NCI-H226 (cell line): ENCODE measurements around the gene TBC1D9.
A peak's percentile ranks its signal among the peaks of the same experiment; 100 is the strongest.

Experiments
- DNase-seq: peaks from one replicate; pipeline ENCODE4 v3.0.0-alpha.2; 2015

Gene TBC1D9

DNA sequence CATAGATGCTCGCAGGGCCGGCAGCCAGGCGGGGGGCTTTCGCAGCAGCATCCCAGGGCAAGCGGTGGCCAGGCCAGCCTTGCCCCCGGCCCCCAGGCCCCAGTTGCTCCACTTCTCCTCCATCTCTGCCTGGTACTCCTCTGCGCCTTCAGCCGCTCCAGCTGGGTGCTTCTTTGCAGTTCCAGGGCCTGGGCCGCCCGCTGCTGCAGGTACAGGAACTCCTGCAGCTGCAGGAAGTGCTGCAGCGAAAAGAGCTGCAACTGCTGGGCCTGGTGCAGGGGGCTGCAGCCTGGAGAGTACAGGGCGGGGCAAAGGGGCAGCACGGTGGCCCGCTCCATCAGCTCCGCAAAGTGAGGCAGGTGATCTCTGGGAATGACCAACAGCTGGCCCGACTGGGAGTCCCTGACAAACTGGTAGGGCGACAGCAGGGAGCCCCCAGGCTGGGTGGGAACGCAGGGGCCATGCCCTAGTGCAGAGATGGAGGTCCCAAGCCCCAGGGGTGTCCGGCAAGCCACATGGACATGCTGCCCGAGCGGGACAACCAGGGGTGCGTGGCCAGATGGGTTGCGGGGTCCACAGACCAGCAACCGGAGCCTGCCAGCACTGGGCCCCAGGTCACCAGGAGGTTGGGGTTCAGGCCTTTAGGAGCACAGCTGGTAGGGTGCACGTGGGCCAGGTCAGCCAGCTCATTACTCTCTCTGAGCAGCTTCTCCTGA, 111.6 kb downstream of the TBC1D9 start:
- no peak for DNase-seq

- no peak for DNase-seq
Observed at GRCh38 chr4:140643571-140644055, 112.6 kb downstream of the TBC1D9 start.

DNA sequence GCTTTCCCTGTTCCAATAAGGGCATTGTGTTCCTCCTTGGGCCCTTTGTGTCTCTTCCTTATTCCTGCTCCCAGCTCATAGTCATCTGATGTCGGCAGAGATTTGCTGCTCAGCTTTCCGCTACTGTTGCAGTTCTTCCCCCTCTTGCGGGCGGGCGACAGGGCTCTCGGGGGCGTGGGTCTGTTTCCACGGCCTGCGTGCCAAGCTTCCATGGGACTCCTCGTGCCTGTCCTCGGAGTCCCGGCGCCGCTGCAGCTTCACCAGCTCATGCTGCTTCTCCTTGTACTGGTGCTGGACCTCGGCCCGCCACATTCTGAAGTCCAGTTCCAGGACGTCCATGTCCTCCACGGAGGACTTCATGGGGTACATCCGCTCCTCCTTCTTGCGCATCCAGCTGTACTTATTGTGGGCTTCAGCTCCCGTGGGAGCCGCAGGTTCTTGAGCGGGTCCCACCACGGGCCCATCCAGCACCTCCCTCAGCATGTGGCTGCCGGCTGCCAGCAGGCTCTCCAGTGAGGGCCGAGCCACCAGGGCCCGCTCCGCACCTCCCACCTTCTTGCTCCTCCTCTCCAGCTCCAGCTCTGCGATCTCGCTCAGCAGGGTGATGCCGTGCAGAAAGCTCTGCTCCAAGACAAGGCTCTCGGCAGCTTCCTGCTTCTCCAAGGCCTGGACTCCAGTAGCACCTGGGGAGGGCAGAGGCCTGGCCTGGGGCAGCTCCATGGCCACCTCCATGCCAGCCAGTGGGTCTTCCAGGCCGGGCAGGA, 113.3 kb downstream of the TBC1D9 start:
- DNase-seq: no peak

- DNase-seq: no peak
Observed at GRCh38 chr4:140641789-140642439, 114.3 kb downstream of the TBC1D9 start.

DNA sequence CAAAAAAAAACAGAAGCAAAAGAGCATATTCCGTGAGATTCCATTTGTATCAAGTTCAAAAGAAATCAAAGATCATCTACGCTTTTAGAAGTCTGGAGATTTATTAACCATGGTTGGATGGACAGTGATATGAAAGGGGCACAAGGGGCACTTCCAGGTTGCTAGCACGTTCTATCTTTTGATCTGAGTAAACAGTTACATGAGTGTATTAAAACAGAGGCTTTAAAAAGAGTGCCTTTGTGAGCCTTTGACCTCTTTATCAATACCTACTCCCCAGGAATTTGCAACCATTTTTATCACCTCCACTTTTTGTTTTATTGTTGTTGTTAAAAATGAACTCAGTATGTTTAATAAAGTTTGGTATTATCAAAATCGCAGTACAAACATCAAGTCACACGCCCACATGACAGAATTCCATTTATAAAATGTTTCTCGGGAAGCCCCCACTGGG, 115.1 kb downstream of the TBC1D9 start:
- no peak for DNase-seq

DNA sequence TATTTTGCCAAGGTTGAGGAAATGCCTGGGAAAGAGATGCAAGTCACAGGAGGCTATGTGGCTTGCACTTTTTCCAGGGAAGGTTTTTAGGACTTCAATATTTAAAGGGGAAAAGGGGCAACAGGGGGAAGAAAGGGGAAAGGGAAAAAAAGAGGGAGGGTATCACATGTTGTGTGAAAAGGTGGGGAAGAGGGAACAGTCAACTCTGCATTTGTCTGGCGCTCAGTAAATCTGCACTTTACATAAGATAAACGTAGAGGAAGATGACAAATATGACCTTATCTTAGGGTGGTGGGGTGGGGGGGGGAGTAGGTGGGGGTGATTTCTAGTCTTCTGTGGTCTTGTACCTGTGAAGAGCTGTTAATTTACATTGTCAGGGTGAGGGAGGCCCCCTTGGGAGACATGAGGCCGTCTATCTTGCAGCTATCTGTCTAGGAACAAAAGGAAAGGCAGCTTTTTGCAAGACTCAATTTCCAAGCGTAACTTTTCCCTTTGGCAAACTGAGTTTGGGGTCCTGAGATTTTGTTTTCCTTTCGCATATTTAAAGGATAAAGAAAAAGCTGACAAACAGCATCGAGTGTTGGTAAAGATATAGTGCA, 115.9 kb downstream of the TBC1D9 start:
- no peak for DNase-seq

GRCh38 chr4:140639066-140639465, 117.1 kb downstream of the TBC1D9 start:
- DNase-seq: no peak

GRCh38 chr4:140637836-140638235, 118.3 kb downstream of the TBC1D9 start:
- DNase-seq: no peak

DNA sequence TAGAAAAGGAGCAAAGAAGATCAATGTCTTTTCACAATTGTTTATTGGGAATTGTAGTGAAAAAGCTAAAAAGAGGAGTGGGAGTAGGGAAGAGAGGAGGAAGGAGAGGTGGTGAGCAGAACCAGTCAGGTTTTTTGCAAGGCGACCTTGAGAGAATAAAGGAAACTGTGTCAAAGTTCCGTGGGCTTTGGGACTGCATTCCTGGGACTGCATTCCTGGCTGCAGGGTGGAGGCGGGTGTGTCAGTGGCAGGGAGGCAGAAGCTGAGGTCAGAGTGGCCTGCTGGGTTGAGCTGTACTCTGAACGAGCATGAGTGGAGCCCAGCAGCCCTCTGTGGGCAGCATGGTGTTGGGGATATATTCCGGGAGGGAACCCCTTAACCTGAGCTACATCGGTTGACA, 120.6 kb downstream of the TBC1D9 start:
- DNase-seq: peak; percentile 38

DNA sequence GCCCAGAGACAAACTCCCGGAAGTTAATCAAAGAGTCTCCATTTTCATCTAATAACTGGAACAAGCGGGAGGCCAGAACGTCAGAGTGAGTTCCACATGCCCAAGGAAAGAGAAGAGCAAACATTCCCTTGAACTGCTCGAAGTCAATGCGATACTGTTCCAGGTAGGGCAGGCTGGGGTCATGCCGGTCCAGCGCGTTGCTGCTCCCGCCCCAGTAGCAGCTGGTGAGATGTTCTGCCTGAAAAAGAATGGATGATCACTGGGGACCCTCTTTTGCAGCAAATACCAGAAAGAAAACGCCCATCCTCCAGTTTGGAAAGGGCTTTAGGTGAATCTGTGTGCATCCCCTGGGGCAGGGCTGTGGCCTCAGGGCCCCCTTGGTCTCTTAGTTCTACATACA, 122.2 kb downstream of the TBC1D9 start:
- DNase-seq: no peak

DNA sequence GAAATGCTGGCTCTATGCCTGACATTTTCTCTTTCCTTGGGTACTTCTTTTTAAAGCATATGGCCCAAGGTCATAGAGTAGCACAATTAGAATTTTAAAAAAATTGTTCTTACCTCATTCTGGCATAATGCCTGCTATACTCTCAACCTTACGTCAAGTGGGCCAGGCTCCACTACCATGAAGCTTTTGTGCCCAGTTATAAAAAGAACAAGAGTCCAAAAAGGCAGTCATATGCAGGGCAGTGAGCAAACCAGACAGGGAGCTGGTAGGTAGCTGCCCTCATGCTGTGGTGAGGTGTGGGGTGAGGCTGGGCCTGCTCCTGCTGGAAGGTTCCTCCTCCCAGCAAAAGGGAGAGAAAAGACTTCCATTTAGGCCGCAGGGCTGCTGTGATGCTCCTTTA, 123.1 kb downstream of the TBC1D9 start:
- no peak for DNase-seq

DNA sequence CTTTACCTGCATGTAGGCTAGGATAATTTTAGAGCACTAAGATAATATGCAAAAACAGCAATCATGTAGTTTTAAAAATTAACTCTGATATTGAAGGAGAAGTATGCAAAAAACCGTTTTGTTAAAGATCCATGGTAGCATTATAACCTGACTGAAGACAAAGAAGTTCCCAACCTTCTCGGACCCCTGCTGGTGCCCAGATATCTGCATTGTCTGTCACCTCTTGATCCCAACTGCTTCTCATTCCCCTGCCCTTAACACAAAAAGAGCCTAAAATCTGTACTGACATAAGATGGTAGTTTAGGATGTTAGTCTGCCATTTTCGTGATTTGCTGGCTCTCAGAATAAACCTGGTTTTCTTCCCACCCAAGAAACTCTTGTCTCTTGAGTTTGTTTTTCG, 125.9 kb downstream of the TBC1D9 start:
- no peak for DNase-seq

GRCh38 chr4:140628016-140628415, 128.2 kb downstream of the TBC1D9 start:
- DNase-seq: no peak

- DNase-seq: no peak
Observed at GRCh38 chr4:140626661-140627376, 129.4 kb downstream of the TBC1D9 start.

DNA sequence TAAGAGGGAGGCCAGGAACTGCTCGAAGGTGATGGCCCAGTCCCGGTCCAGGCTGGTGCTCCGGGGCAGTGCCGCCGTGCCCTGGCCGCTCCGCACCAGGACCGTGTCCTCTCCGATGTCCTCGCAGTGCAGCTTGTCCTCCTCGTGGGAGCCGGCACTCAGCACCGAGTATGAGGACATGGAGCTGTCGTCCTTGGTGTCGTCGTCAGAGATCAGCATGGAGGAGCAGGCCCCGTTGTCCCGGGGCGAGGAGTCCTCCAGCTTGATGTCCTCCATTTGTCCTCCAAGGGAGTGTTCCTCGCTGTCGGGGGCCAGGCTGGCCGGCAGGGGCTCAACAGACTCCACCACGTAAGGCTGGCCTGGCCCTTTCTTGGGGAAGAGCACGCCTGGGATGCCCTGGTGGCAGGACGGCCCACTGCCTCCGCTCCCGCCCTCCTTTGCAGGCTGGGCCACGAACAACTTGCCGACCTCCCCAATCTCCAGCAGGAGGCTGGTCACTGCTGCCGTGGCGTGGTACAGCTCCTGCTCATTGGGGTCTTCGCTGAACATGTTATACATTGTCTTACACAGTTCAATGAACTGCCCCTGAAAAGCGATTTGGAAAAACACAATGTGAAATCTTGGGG, 133.7 kb downstream of the TBC1D9 start:
- DNase-seq: no peak

DNA sequence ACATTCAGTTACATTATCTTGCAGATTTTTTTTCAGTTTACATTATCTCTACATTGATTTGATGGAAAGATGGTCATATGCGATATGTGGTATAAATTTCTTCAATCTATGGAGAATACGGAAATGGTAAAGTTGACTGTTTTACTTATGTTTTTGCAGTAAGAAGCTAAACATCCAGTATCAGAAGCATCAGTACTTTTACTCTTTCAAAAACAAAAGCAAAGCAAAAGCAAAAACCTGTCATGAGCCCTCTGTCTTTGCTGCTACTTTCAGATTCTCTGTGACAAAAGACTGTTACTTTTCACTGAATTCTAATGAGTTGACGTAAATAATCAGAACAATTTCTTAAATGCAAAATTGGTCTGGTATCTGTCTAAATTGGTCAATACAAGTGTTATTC, 135.0 kb downstream of the TBC1D9 start:
- DNase-seq: no peak

GRCh38 chr4:140617499-140618248, 138.5 kb downstream of the TBC1D9 start:
- no peak for DNase-seq

- no peak for DNase-seq
Observed at GRCh38 chr4:140615451-140615850, 140.7 kb downstream of the TBC1D9 start.

GRCh38 chr4:140612357-140612756, 143.8 kb downstream of the TBC1D9 start:
- DNase-seq: no peak

DNA sequence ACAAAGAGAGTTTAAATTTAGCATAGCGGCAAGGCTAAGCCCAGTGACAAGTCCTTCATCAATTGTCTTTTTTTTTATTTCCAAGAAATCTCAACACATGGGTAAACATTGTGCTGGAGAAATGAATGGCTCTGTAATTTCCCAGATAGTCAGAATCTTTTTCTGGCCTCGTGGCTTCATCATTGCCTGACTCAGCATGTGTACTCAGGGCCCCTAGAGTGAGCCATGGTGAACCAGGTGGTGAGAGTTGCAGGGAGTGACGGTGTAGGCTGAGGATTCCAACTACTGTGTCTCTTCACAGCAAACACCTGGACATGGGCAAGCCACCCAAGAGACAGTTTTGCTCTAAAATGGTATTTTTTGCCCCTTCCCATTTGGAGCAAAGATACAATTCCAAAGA, 144.3 kb downstream of the TBC1D9 start:
- no peak for DNase-seq
